Activated CD4-positive, alpha-beta T cell treated with anti-CD3 and anti-CD28 coated beads, Interleukin-2, amount 50 U/mL, for 16 hours (primary cell): ENCODE measurements around the gene RCN2.
"Not testable (repeated sequence)": the region's sequence is repeated elsewhere in the genome, so short reads cannot be mapped to it uniquely, and the experiment has no call there.

Experiments
- DNase-seq: peaks from one replicate; pipeline ENCODE4 v3.0.0-alpha.2; 2020

The RCN2 gene

GRCh38 chr15:76931397-76932134, at the start of gene RCN2:
Gene RCN2 (plus strand): TSS chr15:76931749. CDS start chr15:76931842, 93 bp downstream.
- peak; percentile 95 for DNase-seq

GRCh38 chr15:76885212-76885611, 46.3 kb upstream of the RCN2 start:
- DNase-seq: no peak

GRCh38 chr15:76887280-76888141, 44.0 kb upstream of the RCN2 start:
- DNase-seq: not testable (repeated sequence)

GRCh38 chr15:76892836-76893235, 38.7 kb upstream of the RCN2 start:
- DNase-seq: not testable (repeated sequence)

- no peak for DNase-seq
These were observed 37.4 kb upstream of the RCN2 start for GRCh38 chr15:76894174-76894573.

GRCh38 chr15:76898102-76898501, 33.4 kb upstream of the RCN2 start:
- no peak for DNase-seq

- not testable (repeated sequence) for DNase-seq
These were observed 32.2 kb upstream of the RCN2 start for GRCh38 chr15:76899176-76899930.

- not testable (repeated sequence) for DNase-seq
These were observed 31.6 kb upstream of the RCN2 start for GRCh38 chr15:76899931-76900310.

- DNase-seq: no peak
These were observed 29.6 kb upstream of the RCN2 start for GRCh38 chr15:76901965-76902364.

- peak; percentile 36 for DNase-seq
These were observed 28.3 kb upstream of the RCN2 start for GRCh38 chr15:76903251-76903681.

- DNase-seq: peak; percentile 3
These were observed 27.0 kb upstream of the RCN2 start for GRCh38 chr15:76904461-76905012.

- DNase-seq: peak; percentile 95
These were observed 26.3 kb upstream of the RCN2 start, which contains the start of gene SCAPER for GRCh38 chr15:76905013-76905839. Gene SCAPER (minus strand): TSS chr15:76905340. CDS start chr15:76883817, 21,523 bp downstream.

GRCh38 chr15:76905855-76906254, 25.7 kb upstream of the RCN2 start:
- no peak for DNase-seq

- no peak for DNase-seq
These were observed 19.1 kb upstream of the RCN2 start for GRCh38 chr15:76912430-76912829.

GRCh38 chr15:76913737-76914136, 17.8 kb upstream of the RCN2 start:
- DNase-seq: no peak

- no peak for DNase-seq
These were observed 15.2 kb upstream of the RCN2 start for GRCh38 chr15:76916369-76916768.

GRCh38 chr15:76928201-76928600, 3.3 kb upstream of the RCN2 start:
- no peak for DNase-seq

GRCh38 chr15:76929011-76929760, 2.4 kb upstream of the RCN2 start:
- DNase-seq: no peak

- no peak for DNase-seq
These were observed 635 bp upstream of the RCN2 start for GRCh38 chr15:76930831-76931396.

GRCh38 chr15:76932135-76932966, 802 bp downstream of the RCN2 start:
- no peak for DNase-seq
